ENCODE results near the gene CFAP100.

DNA sequence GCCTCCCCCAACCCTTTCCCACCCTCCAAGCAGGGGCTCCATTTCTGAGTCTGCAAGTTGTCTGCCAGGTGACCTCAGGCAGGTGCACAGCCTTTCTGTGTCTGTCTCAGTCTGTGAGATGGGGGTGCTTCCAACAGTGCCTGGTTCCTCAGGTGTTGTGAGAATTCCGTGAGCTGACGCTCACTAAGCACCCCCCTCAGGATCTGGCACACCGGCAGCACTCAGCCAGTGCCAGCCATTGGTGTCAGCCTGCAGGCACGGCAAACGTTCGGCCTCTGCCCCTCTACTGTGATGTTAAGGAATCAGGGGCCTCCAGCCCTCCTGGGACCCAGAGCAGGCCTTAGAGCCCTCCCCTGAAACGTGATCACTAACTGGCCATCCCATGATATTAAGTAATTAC, 39.9 kb upstream of the CFAP100 start:
- TF ChIP-seq, protein P1, sequence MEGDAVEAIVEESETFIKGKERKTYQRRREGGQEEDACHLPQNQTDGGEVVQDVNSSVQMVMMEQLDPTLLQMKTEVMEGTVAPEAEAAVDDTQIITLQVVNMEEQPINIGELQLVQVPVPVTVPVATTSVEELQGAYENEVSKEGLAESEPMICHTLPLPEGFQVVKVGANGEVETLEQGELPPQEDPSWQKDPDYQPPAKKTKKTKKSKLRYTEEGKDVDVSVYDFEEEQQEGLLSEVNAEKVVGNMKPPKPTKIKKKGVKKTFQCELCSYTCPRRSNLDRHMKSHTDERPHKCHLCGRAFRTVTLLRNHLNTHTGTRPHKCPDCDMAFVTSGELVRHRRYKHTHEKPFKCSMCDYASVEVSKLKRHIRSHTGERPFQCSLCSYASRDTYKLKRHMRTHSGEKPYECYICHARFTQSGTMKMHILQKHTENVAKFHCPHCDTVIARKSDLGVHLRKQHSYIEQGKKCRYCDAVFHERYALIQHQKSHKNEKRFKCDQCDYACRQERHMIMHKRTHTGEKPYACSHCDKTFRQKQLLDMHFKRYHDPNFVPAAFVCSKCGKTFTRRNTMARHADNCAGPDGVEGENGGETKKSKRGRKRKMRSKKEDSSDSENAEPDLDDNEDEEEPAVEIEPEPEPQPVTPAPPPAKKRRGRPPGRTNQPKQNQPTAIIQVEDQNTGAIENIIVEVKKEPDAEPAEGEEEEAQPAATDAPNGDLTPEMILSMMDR (conservative IDR thresholded peaks at IDR 0.05 in 1 of 2, IDR thresholded peaks at IDR 0.05 in 1 of 2; ENCODE audit: extremely low read depth in 1 of 2, insufficient read depth in 1 of 2, low read depth in 1 of 2, low read length in 2 of 2) = no peak
- TF ChIP-seq EZH2 (IDR thresholded peaks at IDR 0.05; ENCODE audit: borderline replicate concordance, low read length) = no peak
